ENCODE measurements around the gene MAMDC2.

Gene MAMDC2

DNA sequence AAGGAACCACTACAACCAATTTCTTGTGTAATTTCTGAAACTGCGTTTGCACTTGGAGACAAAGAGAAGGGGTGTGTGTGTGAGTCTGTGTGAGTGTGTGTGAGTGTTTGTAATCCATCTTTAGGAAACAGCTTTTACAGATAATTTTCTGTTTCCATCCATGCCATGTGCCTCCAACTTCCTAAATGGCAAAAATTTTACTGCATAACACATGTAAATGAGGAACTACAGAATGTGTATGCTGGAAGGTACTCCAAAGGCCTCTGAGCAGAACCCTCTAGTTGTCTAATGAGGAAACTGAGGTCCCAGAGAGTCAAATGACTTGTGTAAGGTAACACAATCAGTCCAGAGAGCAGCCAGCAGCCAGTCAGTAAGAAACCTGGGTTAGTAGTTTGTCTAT lies 20.8 kb downstream of the MAMDC2 start:
- DNase-seq (ENCODE audit: low read depth in 2 of 2) = no peak

- DNase-seq (ENCODE audit: low read depth in 2 of 2) = no peak
Measured at GRCh38 chr9:70065572-70065971, 21.9 kb downstream of the MAMDC2 start.

DNA sequence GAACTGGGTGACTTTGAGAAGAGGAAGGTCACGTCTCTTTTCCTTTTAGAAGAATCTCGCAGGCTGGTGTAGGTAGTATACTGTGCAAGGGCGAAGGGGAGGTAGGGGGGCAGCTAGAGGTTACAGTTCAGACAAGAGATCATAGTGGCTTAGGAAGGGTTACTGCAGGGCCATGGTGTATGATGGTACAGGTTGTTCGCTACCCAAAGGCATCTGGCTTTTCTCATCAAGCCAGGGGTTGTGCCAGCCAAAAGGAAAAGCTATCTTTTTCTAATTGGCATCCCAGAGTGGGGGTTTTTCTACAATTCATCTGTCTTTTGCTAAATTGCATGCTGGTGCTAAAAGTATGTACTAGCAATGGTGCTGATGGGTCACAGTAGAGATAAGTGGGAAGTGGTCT lies 22.8 kb downstream of the MAMDC2 start:
- no peak for DNase-seq (ENCODE audit: low read depth in 2 of 2)

GRCh38 chr9:70066874-70067273 lies 23.2 kb downstream of the MAMDC2 start:
- DNase-seq (ENCODE audit: low read depth in 2 of 2) = no peak

GRCh38 chr9:70069704-70070103 lies 26.1 kb downstream of the MAMDC2 start:
- no peak for DNase-seq (ENCODE audit: low read depth in 2 of 2)

- DNase-seq (ENCODE audit: low read depth in 2 of 2) = no peak
Measured at GRCh38 chr9:70073193-70073592, 29.5 kb downstream of the MAMDC2 start.

DNA sequence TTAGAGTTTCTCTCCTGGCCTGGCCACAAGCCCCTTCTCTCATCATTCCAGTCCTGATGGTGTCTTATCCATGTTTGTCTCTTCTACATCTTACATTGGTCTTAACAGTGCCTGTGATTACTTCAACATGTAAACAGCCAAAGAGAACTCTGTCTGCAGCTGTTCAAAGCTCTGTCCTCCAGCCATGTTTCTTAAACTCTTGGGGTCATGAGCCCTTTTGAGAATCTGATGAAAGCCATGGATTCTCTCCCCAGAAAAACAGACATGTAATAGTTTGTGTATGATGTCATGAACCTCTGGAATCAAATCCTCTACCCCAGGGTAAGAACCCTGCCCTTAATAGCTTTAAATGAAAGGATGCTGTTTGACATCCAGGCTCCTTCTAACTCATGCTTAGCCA lies 30.1 kb downstream of the MAMDC2 start:
- DNase-seq (ENCODE audit: low read depth in 2 of 2) = no peak

DNA sequence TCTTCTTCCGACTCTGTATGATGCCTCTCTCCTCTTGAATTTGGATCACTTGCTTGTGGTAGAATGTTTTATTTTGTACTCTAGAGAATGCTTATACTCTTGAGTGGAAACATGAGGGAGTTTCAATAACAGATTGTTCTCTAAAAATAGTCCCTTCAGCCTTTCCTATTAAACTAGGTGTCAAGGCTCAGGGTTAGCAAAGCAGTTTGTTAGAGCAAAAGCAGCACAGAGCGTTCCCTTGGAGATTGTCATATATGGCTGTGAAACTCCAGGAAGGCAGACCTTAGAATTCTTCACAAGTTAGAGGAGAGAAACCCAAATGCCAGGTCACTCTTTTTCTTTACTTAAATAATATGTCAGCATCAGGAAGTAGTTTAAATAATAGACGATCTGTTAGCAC lies 33.0 kb downstream of the MAMDC2 start:
- DNase-seq (ENCODE audit: low read depth in 2 of 2) = no peak

DNA sequence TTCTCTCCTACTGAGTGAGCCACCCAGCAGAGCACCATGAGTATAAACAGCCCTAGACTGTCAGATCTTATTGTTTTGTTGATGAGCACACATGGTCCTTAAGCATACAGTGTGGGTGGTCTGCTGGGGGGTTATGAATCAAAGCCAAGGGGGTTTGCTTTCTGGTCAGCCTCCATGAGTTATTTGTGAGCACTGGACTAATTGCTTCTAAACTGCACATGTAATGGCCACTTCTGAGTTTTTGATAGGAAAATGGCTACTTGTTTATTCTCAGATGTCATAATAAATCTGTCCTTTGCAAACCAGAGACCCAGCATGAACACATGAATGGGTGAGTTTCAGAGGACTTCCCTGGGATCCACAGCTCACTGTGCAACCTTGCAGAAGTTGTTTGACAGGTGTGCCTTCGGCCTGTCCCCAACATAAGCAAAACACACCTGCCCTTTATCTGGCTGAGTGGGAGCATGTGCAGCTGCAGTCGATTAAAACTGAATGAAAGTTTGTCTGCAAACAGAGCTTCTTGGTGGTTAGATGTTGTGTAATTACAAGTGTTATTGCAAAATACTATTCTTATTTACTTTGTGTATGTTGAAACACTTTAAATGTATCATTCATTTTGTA lies 35.9 kb downstream of the MAMDC2 start:
- no peak for DNase-seq (ENCODE audit: low read depth in 2 of 2)

- no peak for DNase-seq (ENCODE audit: low read depth in 2 of 2)
Measured at GRCh38 chr9:70080481-70081119, 37.0 kb downstream of the MAMDC2 start.

DNA sequence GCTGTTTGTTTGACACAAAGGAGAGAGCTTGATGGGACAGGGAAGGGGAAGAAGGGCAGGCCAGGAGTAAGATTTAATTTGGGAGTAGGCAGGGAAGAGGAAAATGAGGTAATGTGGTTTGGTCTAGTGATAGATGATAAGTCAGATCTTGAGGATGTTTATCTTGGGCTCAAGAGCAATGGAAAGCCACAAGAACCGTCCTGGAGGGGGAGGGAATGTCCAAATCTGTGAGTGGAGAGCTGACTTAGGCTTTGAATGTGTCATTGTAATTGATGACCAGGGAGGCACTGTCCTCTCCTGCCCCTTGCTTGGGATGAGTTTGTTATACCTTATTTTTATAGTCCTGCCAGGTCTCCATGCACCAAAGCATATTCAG lies 37.5 kb downstream of the MAMDC2 start:
- no peak for DNase-seq (ENCODE audit: low read depth in 2 of 2)

GRCh38 chr9:70083429-70083828 lies 39.8 kb downstream of the MAMDC2 start:
- DNase-seq (ENCODE audit: low read depth in 2 of 2) = no peak

DNA sequence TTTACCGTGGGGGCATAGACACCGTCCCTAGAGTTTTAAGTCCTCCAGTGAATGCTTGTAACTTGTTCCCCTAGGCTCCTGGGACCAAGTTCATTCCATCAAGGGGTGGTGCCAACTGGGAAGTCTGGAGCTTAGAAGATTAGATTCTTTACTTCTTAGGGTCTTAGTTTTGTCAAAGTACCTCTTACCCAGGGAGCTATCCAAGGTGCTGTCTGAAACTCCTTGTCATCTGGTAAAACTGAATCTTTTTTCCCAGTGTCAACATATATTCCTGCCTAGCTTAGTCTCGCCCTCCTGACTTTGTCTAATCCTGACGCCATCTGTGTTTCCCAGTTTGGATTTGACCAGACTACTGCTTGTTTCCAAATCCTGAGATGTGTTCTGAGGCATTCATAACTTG lies 41.6 kb downstream of the MAMDC2 start:
- DNase-seq (ENCODE audit: low read depth in 2 of 2) = no peak

DNA sequence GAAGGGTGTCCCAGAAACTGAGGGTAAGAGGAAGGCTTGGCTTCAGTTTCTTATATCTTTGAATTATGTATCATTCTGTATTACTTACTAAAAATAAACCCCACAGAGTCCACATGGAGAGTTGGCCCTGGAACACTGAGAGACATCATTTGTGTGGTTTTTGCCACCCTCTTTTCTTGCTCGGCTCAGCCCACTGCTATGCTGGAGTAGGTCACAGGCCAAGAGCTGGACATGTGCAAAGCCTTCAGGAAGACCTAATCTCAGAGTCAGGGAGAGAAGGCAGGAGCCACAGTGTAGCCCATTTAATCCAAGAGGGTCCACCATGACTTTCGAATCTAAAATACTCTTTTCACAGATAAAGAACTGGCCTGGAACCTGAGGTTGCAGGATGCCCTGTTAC lies 47.5 kb downstream of the MAMDC2 start:
- no peak for DNase-seq (ENCODE audit: low read depth in 2 of 2)

- DNase-seq (ENCODE audit: low read depth in 2 of 2) = no peak
Measured at GRCh38 chr9:70091572-70091971, 47.9 kb downstream of the MAMDC2 start.

DNA sequence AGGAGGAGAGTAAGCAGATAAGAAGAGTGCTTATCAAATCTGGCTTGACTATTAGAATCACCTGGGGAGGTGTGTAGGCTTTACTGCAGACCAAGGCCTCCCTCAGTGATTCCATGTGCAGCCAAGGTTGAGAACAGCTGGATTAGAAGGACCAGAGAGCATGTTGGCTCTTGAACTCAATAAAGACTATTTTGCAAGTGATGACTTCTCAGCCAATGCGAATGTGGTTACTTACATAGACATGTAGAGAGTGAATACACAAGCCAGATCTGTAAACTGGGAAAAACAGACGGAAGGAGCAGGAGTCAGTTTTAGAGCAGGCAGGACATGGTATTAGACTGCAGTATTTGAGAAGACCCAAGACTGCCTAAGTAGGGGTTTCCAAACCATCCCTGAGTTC lies 48.5 kb downstream of the MAMDC2 start:
- no peak for DNase-seq (ENCODE audit: low read depth in 2 of 2)

GRCh38 chr9:70093095-70093494 lies 49.4 kb downstream of the MAMDC2 start:
- DNase-seq (ENCODE audit: low read depth in 2 of 2) = no peak

- no peak for DNase-seq (ENCODE audit: low read depth in 2 of 2)
Measured at GRCh38 chr9:70093944-70094343, 50.3 kb downstream of the MAMDC2 start.

DNA sequence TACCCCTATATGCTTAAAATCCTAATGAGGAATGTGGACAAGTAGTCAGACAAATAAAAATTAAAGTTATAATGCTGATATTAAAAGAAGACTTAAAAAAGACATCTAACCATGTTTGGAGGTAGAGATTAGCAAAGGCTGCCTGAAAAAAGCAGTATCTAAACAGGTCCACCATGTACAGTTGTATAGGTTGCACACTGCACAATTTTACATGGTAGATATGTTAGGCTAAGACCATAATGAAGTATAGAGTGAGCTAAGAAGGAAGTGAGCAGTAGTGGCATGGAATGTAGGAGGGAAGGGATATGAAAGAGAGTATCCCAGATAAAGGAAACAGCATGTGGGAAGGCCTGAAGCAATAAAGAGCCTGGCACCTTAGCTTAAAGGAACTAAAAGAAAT lies 51.1 kb downstream of the MAMDC2 start:
- DNase-seq (ENCODE audit: low read depth in 2 of 2) = no peak

- no peak for DNase-seq (ENCODE audit: low read depth in 2 of 2)
Measured at GRCh38 chr9:70097187-70097586, 53.5 kb downstream of the MAMDC2 start.

DNA sequence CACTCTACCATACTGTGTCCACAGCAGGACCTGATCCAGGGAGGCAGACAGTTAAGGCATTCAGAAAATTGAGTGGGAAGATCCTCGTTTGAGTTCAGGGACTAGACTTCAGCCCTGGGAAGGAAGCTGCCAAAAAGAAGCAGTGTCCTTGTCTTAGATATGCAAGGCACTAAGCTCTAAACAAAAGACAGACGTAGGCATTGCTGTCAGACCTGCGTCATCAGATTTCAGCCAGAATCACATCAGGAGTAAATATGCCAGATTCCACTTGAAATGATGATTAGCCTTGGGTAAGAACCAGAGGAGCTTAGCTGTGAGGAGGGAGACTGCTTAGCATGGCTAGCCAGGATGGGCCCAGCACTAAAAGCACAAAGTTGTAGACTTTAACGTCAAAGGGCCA lies 56.7 kb downstream of the MAMDC2 start:
- no peak for DNase-seq (ENCODE audit: low read depth in 2 of 2)

- no peak for DNase-seq (ENCODE audit: low read depth in 2 of 2)
Measured at GRCh38 chr9:70101265-70101664, 57.6 kb downstream of the MAMDC2 start.

DNA sequence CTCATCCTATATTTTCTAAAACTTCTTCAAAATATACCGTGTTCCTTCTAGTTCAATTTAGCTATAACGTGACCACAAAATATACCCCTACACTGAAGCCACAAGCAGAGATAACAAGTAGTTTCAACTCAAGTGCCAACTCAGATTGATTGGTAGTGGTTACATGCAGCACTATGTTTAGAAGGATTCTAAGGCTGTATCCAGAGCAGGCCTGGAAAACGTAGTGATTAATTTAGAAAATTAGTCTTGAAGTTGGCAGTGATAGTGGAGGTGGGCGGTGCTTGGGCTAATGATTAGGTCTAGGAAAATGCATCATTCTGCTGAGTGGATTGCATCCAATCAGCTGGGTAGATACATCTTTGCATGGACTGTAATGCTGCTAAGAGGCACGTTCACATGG lies 61.5 kb downstream of the MAMDC2 start:
- no peak for DNase-seq (ENCODE audit: low read depth in 2 of 2)

GRCh38 chr9:70106571-70106970 lies 62.9 kb downstream of the MAMDC2 start:
- DNase-seq (ENCODE audit: low read depth in 2 of 2) = no peak

All from stimulated activated CD8-positive, alpha-beta memory T cell treated with anti-CD3 and anti-CD28 coated beads, Interleukin-15, amount 100 ng/mL, for 48 hours (primary cell).